H1 (cell line): ENCODE data around the gene DLGAP3. TPM values are rescaled to one million over a fixed set of nuclear protein-coding genes. Genes with fewer than 3 reads are reported as not detected.

ENCODE experiments used
- POU5F1 ChIP-seq: IDR thresholded peaks from 2 replicates; pipeline ENCODE4 v1.6.1; 2011; ENCODE audit warnings: low read depth, mild to moderate bottlenecking, low read length, moderate library complexity
- polyA plus RNA-seq, 7 experiments: library from polyadenylated mRNA; depleted of rRNA in 3 of 7; stranded (reverse) in 5 of 7; unstranded in 2 of 7; fragments of >200 nt in 5 of 7; fragments of 200-250 nt in 2 of 7; gene quantifications; 1 replicate in 5 of 7; 2 replicates in 1 of 7; 4 replicates in 1 of 7; pipeline versions ENCODE4 v1.2.1 to v1.2.3, GENCODE V29; 2011 to 2013; ENCODE audit warnings: missing spikeins in 2 of 7, mixed read lengths in 2 of 7
- total RNA-seq: library from RNA; stranded (reverse); fragmentation: NEBNext Ultra II Directional; extraction: Animal tissue kit (Norgen Biotek cat#: 25700); gene quantifications from 2 replicates; pipeline ENCODE4 v1.2.1, GENCODE V29; 2021

DLGAP3 gene
- total and polyA plus RNA-seq, 2 of the 8 experiments (the other 6 are each of a cell fraction or from before 2014, with no cell fraction given), result 3.8 to 13.2 TPM

GRCh38 chr1:34908369-34908768 is 21.1 kb downstream of the DLGAP3 start (continued):
- no peak for TF ChIP-seq POU5F1
